ENCODE results near the gene UBA5. TPM values are rescaled to one million over a fixed set of nuclear protein-coding genes. Genes with fewer than 3 reads are reported as not detected.

Gene UBA5
- total RNA-seq, 1 experiment from 2014 or later, result 44.0 TPM

- ATAC-seq, result no peak
- no peak overlapping the region for H3K4me3 ChIP-seq (ENCODE audit: low read depth in 2 of 2, low read length in 2 of 2)
- H3K4me1 ChIP-seq (ENCODE audit: control insufficient read depth, insufficient read depth, low read length), result no peaks in the 10 kb centered on the region
- H3K9me3 ChIP-seq (ENCODE audit: control insufficient read depth, insufficient read depth, low read depth, low read length), result no peaks in the 10 kb centered on the region
- in situ Hi-C loops (cut with HindIII; ENCODE audit: low pct_unique_long_range_greater_than_20kb, low sequenced_read_pairs) (no loop called here), intact Hi-C loops (cut with micrococcal nuclease; ENCODE audit: unreplicated experiment) (no loop called here)
- BruUV-seq (replicated peaks), result no TSS peak
- CTCF ChIA-PET, result no interaction called here
- DNase-seq (ENCODE audit: low read depth, low spot score), result no peak
- POLR2A ChIA-PET, result no interaction called here
- no peak overlapping the region for H3K27ac ChIP-seq (ENCODE audit: low read length)
- no peaks in the 10 kb centered on the region; the same call in 1 of the 2 replicates for H3K36me3 ChIP-seq (ENCODE audit: control insufficient read depth, insufficient read depth, low read length)
- no peaks in the 10 kb centered on the region for H3K27me3 ChIP-seq (ENCODE audit: control insufficient read depth, insufficient read depth, low read length)
- TF ChIP-seq POLR2AphosphoS5 (IDR thresholded peaks at IDR 0.05; ENCODE audit: low read depth, low read length), result no peak
- TF ChIP-seq TCF7L2 (IDR thresholded peaks at IDR 0.05; ENCODE audit: low read depth, low read length), result no peak
- TF ChIP-seq SIN3A (IDR thresholded peaks at IDR 0.05; ENCODE audit: borderline replicate concordance, insufficient read depth, low read depth, low read length), result no peak
- no peak for TF ChIP-seq REST (IDR thresholded peaks at IDR 0.05; ENCODE audit: insufficient read depth in 1 of 2, low read depth in 2 of 2, low read length in 1 of 2)
Observed at GRCh38 chr3:132626955-132627354, 33.2 kb upstream of the UBA5 start.

- no peak for TF ChIP-seq SIN3A (IDR thresholded peaks at IDR 0.05; ENCODE audit: borderline replicate concordance, insufficient read depth, low read depth, low read length)
- TF ChIP-seq REST (IDR thresholded peaks at IDR 0.05; ENCODE audit: insufficient read depth in 1 of 2, low read depth in 2 of 2, low read length in 1 of 2), result no peak
- no peak for TF ChIP-seq TCF7L2 (IDR thresholded peaks at IDR 0.05; ENCODE audit: low read depth, low read length)
- no peak for TF ChIP-seq POLR2AphosphoS5 (IDR thresholded peaks at IDR 0.05; ENCODE audit: low read depth, low read length)
- no peak for TF ChIP-seq CTCF (IDR thresholded peaks at IDR 0.05)
- Histone ChIP-seq H3K4me3 (ENCODE audit: low read depth in 2 of 2, low read length in 2 of 2) (no peak overlapping the region), H3K9me3 (ENCODE audit: control insufficient read depth, insufficient read depth, low read depth, low read length) (no peaks in the 10 kb centered on the region), H3K27ac (ENCODE audit: low read length) (no peak overlapping the region), H3K36me3 (ENCODE audit: control insufficient read depth, insufficient read depth, low read length) (no peaks in the 10 kb centered on the region; the same call in 1 of the 2 replicates), H3K4me1 (ENCODE audit: control insufficient read depth, insufficient read depth, low read length) (no peaks in the 10 kb centered on the region), H3K27me3 (ENCODE audit: control insufficient read depth, insufficient read depth, low read length) (no peaks in the 10 kb centered on the region)
- in situ Hi-C loops (cut with HindIII; ENCODE audit: low pct_unique_long_range_greater_than_20kb, low sequenced_read_pairs) (no loop called here), intact Hi-C loops (cut with micrococcal nuclease; ENCODE audit: unreplicated experiment) (no loop called here)
- CTCF ChIA-PET, result no interaction called here
- ATAC-seq, result no peak
- no peak for DNase-seq (ENCODE audit: low read depth, low spot score)
- POLR2A ChIA-PET, result no interaction called here
- no TSS peak for BruUV-seq (replicated peaks)
Observed at GRCh38 chr3:132628157-132628556, 32.0 kb upstream of the UBA5 start.
